Measurements from ENCODE around the gene SLC12A7.

Gene SLC12A7

GRCh38 chr5:1045960-1046560, 65.8 kb downstream of the SLC12A7 start:
- no peak for DNase-seq

- DNase-seq: no peak
These were observed 67.7 kb downstream of the SLC12A7 start for GRCh38 chr5:1044117-1044516.

- no peak for DNase-seq
These were observed 68.5 kb downstream of the SLC12A7 start for GRCh38 chr5:1043327-1043726.

GRCh38 chr5:1042626-1043025, 69.2 kb downstream of the SLC12A7 start:
- no peak for DNase-seq

GRCh38 chr5:1041225-1042143, 70.4 kb downstream of the SLC12A7 start:
- DNase-seq: no peak

GRCh38 chr5:1040571-1040970, 71.3 kb downstream of the SLC12A7 start:
- DNase-seq: no peak

- DNase-seq: no peak
These were observed 72.1 kb downstream of the SLC12A7 start for GRCh38 chr5:1039706-1040260.

- DNase-seq: no peak
These were observed 72.7 kb downstream of the SLC12A7 start for GRCh38 chr5:1039210-1039548.

- no peak for DNase-seq
These were observed 73.2 kb downstream of the SLC12A7 start for GRCh38 chr5:1038417-1039209.

GRCh38 chr5:1037671-1038416, 74.0 kb downstream of the SLC12A7 start:
- no peak for DNase-seq

- DNase-seq: no peak
These were observed 74.7 kb downstream of the SLC12A7 start for GRCh38 chr5:1037123-1037670.

- DNase-seq: no peak
These were observed 75.2 kb downstream of the SLC12A7 start for GRCh38 chr5:1036504-1037122.

- no peak for DNase-seq
These were observed 76.2 kb downstream of the SLC12A7 start for GRCh38 chr5:1035421-1036405.

GRCh38 chr5:1034986-1035385, 76.9 kb downstream of the SLC12A7 start:
- no peak for DNase-seq

GRCh38 chr5:1034421-1034905, 77.4 kb downstream of the SLC12A7 start:
- no peak for DNase-seq

- DNase-seq: no peak
These were observed 78.0 kb downstream of the SLC12A7 start for GRCh38 chr5:1033606-1034420.

GRCh38 chr5:1033178-1033577, 78.7 kb downstream of the SLC12A7 start:
- no peak for DNase-seq

GRCh38 chr5:1032551-1033027, 79.3 kb downstream of the SLC12A7 start:
- DNase-seq: no peak

- no peak for DNase-seq
These were observed 79.9 kb downstream of the SLC12A7 start for GRCh38 chr5:1032011-1032410.
